Measurements from ENCODE around the gene TNFRSF21. TPM values are rescaled to one million over a fixed set of nuclear protein-coding genes. Genes with fewer than 3 reads are reported as not detected.

TNFRSF21 gene
- total and polyA plus RNA-seq, 2 of the 8 experiments (the other 6 are each of a cell fraction or from before 2014, with no cell fraction given), result 16.4 to 52.7 TPM

GRCh38 chr6:47323887-47324286 is 14.2 kb upstream of the TNFRSF21 start:
- DNase-seq (ENCODE audit: low read depth in 1 of 2, low spot score in 2 of 2) (no peak), FAIRE-seq (peak; percentile 7)
- H4K20me1 ChIP-seq (replicated peaks in 1 of 2; ENCODE audit: control insufficient read depth in 1 of 2, insufficient read depth in 2 of 2, low read length in 2 of 2), result no peaks in the 10 kb centered on the region
- H2BK15ac ChIP-seq (ENCODE audit: low read length), result no peak overlapping the region
- H2BK12ac ChIP-seq (ENCODE audit: low read depth, low read length), result no peak overlapping the region
- no peak overlapping the region for H2BK20ac ChIP-seq (ENCODE audit: low read length)
- H3K23ac ChIP-seq (ENCODE audit: insufficient read length), result no peak overlapping the region
- no peak overlapping the region for H2AK5ac ChIP-seq (ENCODE audit: low read depth, low read length)
- no peak overlapping the region for H2AFZ ChIP-seq (ENCODE audit: low read length)
- H3K9me3 ChIP-seq (ENCODE audit: insufficient read depth in 2 of 2, low read depth in 1 of 2, low read length in 1 of 2), result peaks cover 3% of the 10 kb centered on the region in 2 experiments; a peak in 1 of 4 replicates
- no peaks in the 10 kb centered on the region for H3K4me1 ChIP-seq (replicated peaks in 1 of 4; ENCODE audit: control insufficient read depth in 3 of 4, insufficient read depth in 4 of 4, low read length in 3 of 4)
- TF ChIP-seq KDM1A (IDR thresholded peaks at IDR 0.05; ENCODE audit: borderline replicate concordance, low read length) (peak; percentile 81), ASH2L (IDR thresholded peaks at IDR 0.05; ENCODE audit: low read length) (no peak), PHF8 (conservative IDR thresholded peaks at IDR 0.05; ENCODE audit: low read depth, low read length) (no peak)
- H3K23me2 ChIP-seq (ENCODE audit: low read depth, low read length), result no peaks in the 10 kb centered on the region
- H4K8ac ChIP-seq (ENCODE audit: extremely low read depth, insufficient read depth, low read length), result no peak overlapping the region
- no peak overlapping the region for H3K4me3 ChIP-seq (ENCODE audit: extremely low read depth in 1 of 4, insufficient read depth in 2 of 4, low read depth in 3 of 4, low read length in 4 of 4)
- H3K14ac ChIP-seq (ENCODE audit: insufficient read length), result no peak overlapping the region
- H3K4me2 ChIP-seq (ENCODE audit: insufficient read depth in 1 of 2, low read depth in 2 of 2, low read length in 2 of 2), result no peak overlapping the region
- H3K27ac ChIP-seq (ENCODE audit: low read depth, low read length), result no peak overlapping the region
- no peak overlapping the region for H3K18ac ChIP-seq (ENCODE audit: extremely low read depth, low read length)
- H3K36me3 ChIP-seq (ENCODE audit: control insufficient read depth in 2 of 4, insufficient read depth in 4 of 4, low read length in 3 of 4), result no peaks in the 10 kb centered on the region
- no peak overlapping the region for H3K9ac ChIP-seq (replicated peaks in 1 of 4; ENCODE audit: extremely low read depth in 1 of 4, low read depth in 3 of 4, low read length in 3 of 4)
- H2BK120ac ChIP-seq (replicated peaks; ENCODE audit: low read depth, low read length), result no peak overlapping the region
- H3K27me3 ChIP-seq (replicated peaks in 1 of 4; ENCODE audit: control insufficient read depth in 3 of 4, extremely low read depth in 1 of 4, insufficient read depth in 3 of 4, low read length in 3 of 4), result no peaks in the 10 kb centered on the region
- no peak overlapping the region for H4K5ac ChIP-seq (ENCODE audit: insufficient read length, low read depth, low read length)
- WGBS, 2 experiments (ENCODE audit: extremely low coverage in 1 of 2, insufficient coverage in 1 of 2, insufficient read length in 1 of 2, insufficient replicate concordance in 2 of 2, low coverage in 1 of 2, low lambda C conversion rate in 2 of 2, missing lambda C conversion rate in 1 of 2), result 96% methylated on average over 1 of the region's 1 CpG; no CpG with 5 or more reads in 1 of the 2 experiments
- no peak overlapping the region for H2BK5ac ChIP-seq (ENCODE audit: low read depth, low read length)
- ChIA-PET POLR2A (ENCODE audit: partially characterized antibody) (no interaction called here), CTCF (ENCODE audit: partially characterized antibody) (no interaction called here)
- H3K79me1 ChIP-seq (ENCODE audit: low read depth, low read length), result no peaks in the 10 kb centered on the region
- no peak overlapping the region for H3K4ac ChIP-seq (replicated peaks; ENCODE audit: insufficient read length, low read depth, low read length)
- H3K56ac ChIP-seq (replicated peaks; ENCODE audit: insufficient read length, low read depth, low read length), result no peak overlapping the region
- H4K91ac ChIP-seq (replicated peaks; ENCODE audit: insufficient read length, low read length), result no peak overlapping the region
- H3K79me2 ChIP-seq (ENCODE audit: control insufficient read depth in 1 of 2, insufficient read depth in 2 of 2, low read length in 2 of 2), result no peaks in the 10 kb centered on the region
